ENCODE data around the gene IGFALS.

IGFALS gene

DNA sequence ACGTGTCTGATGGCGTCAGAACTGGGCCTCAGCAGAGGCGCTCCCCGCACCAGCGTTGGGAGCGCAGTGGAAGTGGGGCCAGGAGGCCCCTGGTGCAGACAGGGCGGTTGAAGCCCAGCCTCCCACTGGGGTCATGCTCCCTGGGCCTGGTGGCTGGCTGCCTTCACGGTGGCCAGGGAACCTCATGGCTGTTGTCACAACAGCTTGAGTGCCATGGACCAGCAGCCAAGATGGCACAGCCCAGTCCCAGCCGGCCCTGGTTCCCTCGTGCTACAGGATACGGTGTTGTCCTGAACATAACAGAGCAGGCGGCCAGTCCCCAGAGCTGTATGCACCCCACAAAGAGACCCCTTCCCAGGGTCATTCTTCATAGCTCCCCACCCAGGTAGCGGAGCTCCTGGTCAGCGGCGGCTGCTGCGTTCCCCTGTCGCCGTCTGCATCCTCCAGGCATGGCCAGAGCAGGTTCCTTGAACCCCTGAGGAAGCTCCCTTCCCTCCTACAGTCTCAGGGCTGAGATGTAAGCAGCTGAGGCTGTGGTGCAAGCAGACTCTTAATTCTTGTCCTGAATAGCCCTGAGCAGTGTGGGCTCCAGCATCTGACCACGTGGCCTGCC lies 51.8 kb downstream of the IGFALS start:
- no peak for DNase-seq

DNA sequence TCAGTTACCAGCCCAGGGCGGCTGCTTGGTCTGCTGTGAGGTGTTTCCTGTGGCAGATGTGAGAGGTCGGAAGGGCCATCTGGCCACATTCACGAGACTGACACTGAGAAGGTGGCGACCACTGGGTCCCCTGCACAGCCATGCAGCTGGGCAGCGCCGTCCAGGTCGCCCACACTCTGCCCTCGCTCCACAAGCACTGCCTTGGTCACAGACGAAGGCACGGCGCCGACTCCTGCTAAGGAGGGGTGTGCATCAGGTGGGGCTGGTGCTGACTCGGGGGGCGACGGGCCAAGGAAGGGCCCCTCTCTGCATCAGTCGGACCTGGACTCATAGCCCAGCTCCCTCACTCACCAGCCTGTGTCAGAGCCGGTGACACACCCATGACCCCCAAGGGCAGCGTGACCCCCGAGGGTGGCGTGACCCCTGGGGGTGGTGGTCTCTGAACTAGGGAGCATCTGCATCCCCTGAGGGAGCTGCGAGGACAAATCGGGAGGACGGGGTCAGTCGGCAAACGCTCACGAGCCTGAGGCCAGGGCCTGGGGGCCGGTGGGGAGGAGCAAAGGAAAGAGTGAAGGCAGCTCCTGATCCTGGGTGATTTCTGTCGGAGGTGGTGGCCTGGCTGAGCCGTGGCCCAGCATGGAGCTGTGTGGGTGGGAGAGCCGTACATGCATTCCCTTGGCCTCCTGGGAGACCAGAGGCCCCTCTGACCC lies 52.6 kb downstream of the IGFALS start:
- DNase-seq, result no peak

All from COR-L47 (cell line).